GM19395 (cell line): Measurements from ENCODE around the gene TEAD2.
"Not testable (repeated sequence)": the region's sequence is repeated elsewhere in the genome, so short reads cannot be mapped to it uniquely, and the experiment has no call there.

Experiments used
- ATAC-seq: cut with Tn5 transposase; IDR thresholded peaks from one replicate; pipeline ENCODE4 v1.9.1; 2021; ENCODE audit warnings: mild to moderate bottlenecking, moderate library complexity; ENCODE audit not compliant: unreplicated experiment

The TEAD2 gene

DNA sequence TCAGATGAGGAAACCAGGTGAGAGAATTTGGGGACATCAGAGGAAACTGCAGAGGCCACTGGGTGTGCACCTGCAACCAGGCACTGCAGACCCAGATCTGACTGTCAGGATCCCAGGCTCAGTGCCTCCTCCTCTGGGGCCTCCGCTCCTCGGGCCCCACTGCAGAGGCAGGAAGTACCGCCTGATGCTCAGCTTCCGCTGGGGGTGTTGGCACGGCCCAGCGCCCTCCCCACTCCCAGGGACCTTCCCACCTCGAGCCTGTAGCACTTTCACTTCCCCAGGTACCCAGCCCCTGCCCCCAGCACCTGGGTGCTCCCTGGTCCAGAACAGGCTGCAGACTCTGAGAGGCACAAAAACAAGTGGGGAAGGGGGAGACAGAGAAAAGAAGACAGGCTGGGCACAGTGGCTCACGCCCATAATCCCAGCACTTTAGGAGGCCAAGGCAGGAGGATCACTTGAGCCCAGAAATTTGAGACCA is 28.4 kb downstream of the TEAD2 start:
- ATAC-seq: no peak

- ATAC-seq: no peak
Measured at GRCh38 chr19:49333418-49333805, 28.8 kb downstream of the TEAD2 start.

DNA sequence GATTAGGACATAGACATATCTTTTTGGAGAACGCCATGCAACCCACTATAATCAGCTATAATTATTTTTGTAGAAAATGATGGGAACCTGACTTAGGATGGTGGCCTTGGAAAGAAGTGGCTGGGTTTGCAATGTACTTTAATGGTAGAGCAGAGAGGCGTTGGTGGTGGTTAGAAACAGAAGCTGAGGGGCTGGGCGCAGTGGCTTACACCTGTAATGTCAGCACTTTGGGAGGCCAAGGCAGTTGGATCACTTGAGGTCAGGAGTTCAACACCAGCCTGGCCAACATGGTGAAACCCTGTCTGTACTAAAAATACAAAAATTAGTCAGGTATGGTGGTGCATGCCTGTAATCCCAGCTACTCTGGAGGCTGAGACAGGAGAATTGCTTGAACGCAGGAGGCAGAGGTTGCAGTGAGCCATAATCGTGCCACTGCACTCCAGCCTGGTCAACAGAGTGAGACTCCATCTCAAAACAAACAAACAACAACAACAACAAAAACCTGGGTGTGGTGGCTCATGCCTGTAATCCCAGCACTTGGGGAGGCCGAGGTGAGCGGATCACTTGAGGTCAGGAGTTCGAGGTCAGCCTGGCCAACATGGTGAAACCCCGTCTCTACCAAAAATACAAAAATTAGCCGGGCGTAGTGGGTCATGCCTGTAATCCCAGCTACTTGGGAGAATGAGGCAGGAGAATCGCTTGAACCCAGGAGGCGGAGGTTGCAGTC is 29.4 kb downstream of the TEAD2 start:
- ATAC-seq: not testable (repeated sequence)

GRCh38 chr19:49331616-49332055 is 30.6 kb downstream of the TEAD2 start:
- no peak for ATAC-seq

DNA sequence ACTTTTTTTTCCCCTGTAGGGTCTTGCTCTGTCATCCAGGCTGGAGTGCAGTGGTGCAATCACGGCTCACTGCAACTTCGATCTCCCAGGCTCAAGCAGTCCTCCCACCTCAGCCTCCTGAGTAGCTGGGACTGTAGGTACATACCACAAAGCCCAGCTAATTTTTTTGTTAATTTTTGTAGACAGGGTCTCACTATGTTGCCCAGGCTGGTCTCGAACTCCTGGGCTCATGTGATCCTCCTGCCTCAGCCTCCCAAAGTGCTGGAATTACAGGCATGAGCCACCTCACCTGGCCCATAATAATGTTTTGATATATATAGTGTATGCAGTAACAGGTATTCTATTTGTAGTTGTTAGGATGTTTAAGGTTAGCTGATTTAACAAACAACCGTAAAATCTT is 31.0 kb downstream of the TEAD2 start:
- ATAC-seq: not testable (repeated sequence)

DNA sequence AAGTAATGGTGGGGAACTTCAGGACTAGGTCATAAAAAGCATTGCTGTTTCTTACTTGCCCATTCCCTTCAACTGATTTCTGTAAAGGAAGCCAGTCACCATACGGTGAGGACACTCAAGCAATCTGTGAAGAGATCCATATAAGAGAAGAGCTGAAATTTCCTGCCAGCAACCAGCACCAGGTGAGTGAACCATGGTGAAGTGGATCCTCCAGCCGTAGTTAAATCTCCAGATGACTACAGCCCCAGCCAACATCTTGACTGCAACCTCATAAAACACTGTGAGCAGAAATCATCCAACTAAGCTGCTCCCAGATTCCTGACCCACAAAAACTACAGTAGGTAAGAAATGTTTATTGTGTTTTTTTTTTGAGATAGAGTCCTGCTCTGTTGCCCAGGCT is 33.5 kb downstream of the TEAD2 start:
- ATAC-seq: no peak

- no peak for ATAC-seq
Measured at GRCh38 chr19:49327878-49328544, 34.2 kb downstream of the TEAD2 start.

DNA sequence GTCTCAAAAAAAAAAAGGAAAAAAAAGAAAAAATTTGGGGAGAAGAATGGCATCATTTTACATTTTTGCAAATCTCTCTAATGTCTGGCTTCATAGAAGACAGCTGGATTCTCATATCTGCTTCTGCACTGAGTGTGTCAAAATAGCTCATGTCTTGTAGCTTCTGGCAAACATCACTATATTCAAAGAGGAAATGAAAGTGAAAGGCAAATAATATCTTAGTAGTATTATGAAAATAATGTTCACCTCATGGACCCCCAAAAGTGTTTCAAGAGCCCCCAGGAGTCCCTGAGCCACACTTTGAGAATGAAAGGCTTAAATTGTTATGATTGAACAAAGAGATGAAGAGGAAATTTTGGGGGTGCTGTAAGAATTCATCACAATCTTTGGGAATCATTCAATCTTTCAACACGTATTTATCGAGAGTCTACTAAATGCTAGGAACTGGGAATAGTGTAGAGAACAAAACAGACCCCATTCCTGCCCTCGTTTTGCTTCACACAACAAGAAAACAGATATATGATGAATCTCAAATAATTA is 36.0 kb downstream of the TEAD2 start:
- no peak for ATAC-seq

DNA sequence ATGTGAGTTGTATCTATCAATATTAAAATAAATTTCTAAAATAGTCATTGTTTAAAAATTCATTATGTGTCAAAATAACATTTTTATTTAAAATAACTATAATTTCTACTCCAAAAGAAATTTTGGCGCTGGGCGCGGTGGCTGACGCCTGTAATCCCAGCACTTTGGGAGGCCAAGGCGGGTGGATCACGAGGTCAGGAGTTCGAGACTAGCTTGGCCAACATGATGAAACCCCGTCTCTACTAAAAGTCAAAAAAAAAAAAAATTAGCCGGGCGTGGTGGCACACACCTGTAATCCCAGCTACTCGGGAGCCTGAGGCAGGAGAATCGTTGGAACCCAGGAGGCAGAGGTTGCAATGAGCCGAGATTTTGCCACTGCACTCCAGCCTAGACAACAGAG is 36.5 kb downstream of the TEAD2 start:
- ATAC-seq: not testable (repeated sequence)

- ATAC-seq: no peak
Measured at GRCh38 chr19:49324801-49325576, 37.2 kb downstream of the TEAD2 start, which contains the start of gene SLC6A16. Gene SLC6A16 (minus strand): TSS chr19:49325191. CDS start chr19:49311347, 13,844 bp downstream.

GRCh38 chr19:49318296-49318695 is 43.9 kb downstream of the TEAD2 start:
- ATAC-seq: no peak

DNA sequence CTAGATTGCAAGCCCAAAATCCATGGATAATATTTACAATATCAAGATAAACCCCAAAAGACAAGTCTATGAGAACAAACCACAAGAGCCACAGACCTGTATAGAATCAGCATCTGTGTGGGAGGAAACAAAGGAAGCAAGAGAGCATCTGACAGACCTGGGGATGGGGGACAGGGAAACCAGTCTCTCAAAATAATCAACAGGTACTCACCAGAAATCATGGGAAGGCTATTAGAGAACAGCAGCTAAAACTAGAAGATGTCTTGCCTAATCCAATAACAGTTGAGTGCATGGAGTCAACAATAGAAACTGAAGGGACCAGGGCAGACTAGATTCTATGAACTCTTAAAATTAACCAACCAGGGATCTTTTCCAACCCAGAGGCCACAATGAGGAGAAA is 45.9 kb downstream of the TEAD2 start:
- no peak for ATAC-seq

GRCh38 chr19:49315111-49315510 is 47.1 kb downstream of the TEAD2 start:
- no peak for ATAC-seq

DNA sequence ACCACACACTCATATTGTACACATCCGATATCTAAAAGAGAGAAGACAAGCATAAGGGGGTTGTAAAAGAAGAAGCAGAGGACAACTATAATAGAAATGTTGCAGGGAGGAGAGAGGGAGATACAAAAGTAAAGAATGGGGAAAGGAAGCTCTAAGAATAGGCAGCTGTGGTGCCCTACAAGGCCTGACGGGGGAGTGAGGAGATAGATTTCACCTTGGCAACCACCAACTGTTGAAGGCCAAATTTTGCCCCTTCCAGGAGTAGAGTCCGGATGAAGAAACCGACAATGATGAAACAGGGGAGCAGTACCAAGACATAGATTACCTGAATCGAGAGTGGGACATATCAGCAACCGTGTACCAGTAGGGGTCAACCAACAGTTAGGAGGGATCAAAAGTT is 53.1 kb downstream of the TEAD2 start:
- ATAC-seq: no peak

DNA sequence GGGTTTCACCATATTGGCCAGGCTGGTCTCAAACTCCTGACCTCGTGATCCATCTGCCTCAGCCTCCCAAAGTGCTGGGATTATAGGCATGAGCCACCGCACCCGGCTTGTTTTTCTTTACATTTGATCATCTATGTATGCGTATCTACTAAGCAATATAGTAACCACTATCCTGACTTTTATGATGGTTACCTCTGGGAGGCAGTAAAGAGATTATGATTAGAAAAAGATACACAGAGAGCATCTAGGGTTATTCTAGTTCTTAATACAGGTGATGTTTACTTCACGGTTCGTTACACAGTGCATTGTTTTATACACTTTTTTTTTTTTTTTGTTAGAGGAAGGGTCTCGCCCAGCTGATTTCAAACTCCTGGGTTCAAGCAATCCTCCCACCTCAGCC is 55.5 kb downstream of the TEAD2 start:
- ATAC-seq: not testable (repeated sequence)

DNA sequence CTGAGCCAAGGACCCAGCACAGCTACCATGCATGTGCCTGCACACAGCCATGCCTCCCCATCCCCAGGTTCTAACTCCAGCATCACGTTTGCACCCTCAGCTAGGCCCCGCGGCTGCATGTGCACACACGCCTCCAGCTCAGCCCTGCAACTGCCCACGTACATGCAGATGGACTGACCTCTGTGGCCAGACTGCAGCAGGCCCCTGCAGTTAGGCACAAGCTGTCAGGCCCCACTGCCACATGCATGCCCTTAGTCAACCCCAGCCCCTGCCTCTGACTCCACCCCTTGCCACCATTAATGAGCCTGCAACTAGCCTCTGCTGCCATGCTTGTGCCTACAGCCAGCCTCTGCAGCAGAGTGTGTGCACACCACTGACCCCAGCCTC is 60.4 kb downstream of the TEAD2 start:
- ATAC-seq: no peak

GRCh38 chr19:49301165-49301865 is 60.9 kb downstream of the TEAD2 start:
- ATAC-seq: peak; percentile 63

- ATAC-seq: not testable (repeated sequence)
Measured at GRCh38 chr19:49298653-49299052, 63.6 kb downstream of the TEAD2 start.

GRCh38 chr19:49297403-49297802 is 64.8 kb downstream of the TEAD2 start:
- no peak for ATAC-seq

GRCh38 chr19:49295208-49295880 is 66.9 kb downstream of the TEAD2 start:
- ATAC-seq: no peak
